Panc1 (cell line): ENCODE measurements around the gene PRPF39. TPM values are rescaled to one million over a fixed set of nuclear protein-coding genes. Genes with fewer than 3 reads are reported as not detected.

Source experiments
- ATAC-seq: fragments of 200-7000 bp; cut with Tn5 transposase; 2 replicates; pipeline ENCODE4 v1.9.1; 2020; ENCODE audit warnings: mild to moderate bottlenecking, moderate library complexity
- BruUV-seq: library from RNA; stranded (reverse); fragments of 400-500 nt; replicated peaks from 2 replicates; lab custom pipeline; 2021; lab: Mats Ljungman, UMichigan
- CTCF ChIA-PET: fragments of 300-600 bp; sonication (Branson Sonifier 250); formaldehyde crosslinking; loops from one replicate; lab custom pipeline; 2022; ENCODE audit warnings: antibody characterized with exemption; lab: Charles Lee
- POLR2A ChIA-PET: fragments of 300-600 bp; sonication (Branson Sonifier 250); formaldehyde crosslinking; loops from one replicate; lab custom pipeline; 2022; ENCODE audit warnings: antibody characterized with exemption; lab: Charles Lee
- DNase-seq: peaks from one replicate; pipeline ENCODE4 v3.0.0-alpha.2; 2010; ENCODE audit warnings: low read depth, low spot score
- H3K27ac ChIP-seq: 2 replicates; pipeline ENCODE4 v1.5.1; 2011; ENCODE audit warnings: mild to moderate bottlenecking, low read length, inconsistent platforms
- H3K27me3 ChIP-seq: fragments of 200-500 bp; sonication (Bioruptor generic); 2 replicates; pipeline ENCODE4 v1.6.0; 2014; ENCODE audit warnings: low read length, inconsistent platforms; ENCODE audit not compliant: control insufficient read depth, insufficient read depth
- H3K36me3 ChIP-seq: fragments of 200-500 bp; sonication (Bioruptor generic); 2 replicates; pipeline ENCODE4 v1.5.1; 2014; ENCODE audit warnings: inconsistent platforms, mild to moderate bottlenecking, low read length, moderate library complexity; ENCODE audit not compliant: control insufficient read depth, insufficient read depth
- H3K4me1 ChIP-seq: 2 replicates; pipeline ENCODE4 v1.5.1; 2011; ENCODE audit warnings: inconsistent platforms, mild to moderate bottlenecking, low read length, moderate library complexity; ENCODE audit not compliant: control insufficient read depth, insufficient read depth
- H3K4me3 ChIP-seq, 2 experiments: 2 replicates each; pipeline ENCODE4 v1.5.1; 2011 to 2012; ENCODE audit warnings: low read depth in 2 of 2, low read length in 2 of 2, mild to moderate bottlenecking in 2 of 2, inconsistent platforms in 1 of 2, moderate library complexity in 1 of 2
- H3K9me3 ChIP-seq: fragments of 200-500 bp; sonication (Bioruptor generic); 2 replicates; pipeline ENCODE4 v1.5.1; 2014; ENCODE audit warnings: low read depth, mild to moderate bottlenecking, inconsistent platforms, low read length, moderate library complexity; ENCODE audit not compliant: control insufficient read depth, insufficient read depth
- POLR2AphosphoS5 ChIP-seq: IDR thresholded peaks from 2 replicates; pipeline ENCODE4 v1.6.1; 2012; ENCODE audit warnings: mild to moderate bottlenecking, low read depth, low read length, moderate library complexity
- SIN3A ChIP-seq: IDR thresholded peaks from 2 replicates; pipeline ENCODE4 v1.6.1; 2012; ENCODE audit warnings: low read depth, mild to moderate bottlenecking, low read length, moderate library complexity, borderline replicate concordance; ENCODE audit not compliant: insufficient read depth
- TCF7L2 ChIP-seq: IDR thresholded peaks from 2 replicates; pipeline ENCODE4 v1.6.1; 2011; ENCODE audit warnings: mild to moderate bottlenecking, low read depth, low read length, inconsistent platforms
- in situ Hi-C: cut with HindIII; loops from 2 replicates; pipeline ENCODE4 v1.10.0; 2016; ENCODE audit warnings: low sequenced_read_pairs, low pct_unique_long_range_greater_than_20kb
- intact Hi-C: fragments of 100-400 bp; cut with micrococcal nuclease; formaldehyde crosslinking; loops from one replicate; pipeline ENCODE4 v1.10.0; 2022; ENCODE audit not compliant: unreplicated experiment
- total RNA-seq: library from RNA; stranded (reverse); gene quantifications from one replicate; pipeline ENCODE4 v1.2.1, GENCODE V29; 2021; ENCODE audit not compliant: unreplicated experiment
- TF ChIP-seq, protein P1 (sequence below), 2 experiments: IDR thresholded peaks; 2 replicates each; pipeline ENCODE4 v1.6.1; 2011 to 2012; ENCODE audit warnings: low read depth in 2 of 2, control low read depth in 1 of 2, low read length in 1 of 2, mild to moderate bottlenecking in 1 of 2, moderate library complexity in 1 of 2; ENCODE audit not compliant: insufficient read depth in 1 of 2
- TF ChIP-seq, protein P2 (sequence below): fragments of 450-650 bp; IDR thresholded peaks from 2 replicates; pipeline ENCODE4 v1.5.1; 2017; ENCODE audit warnings: mild to moderate bottlenecking

The PRPF39 gene
- total RNA-seq, 1 experiment from 2014 or later = 30.7 TPM

DNA sequence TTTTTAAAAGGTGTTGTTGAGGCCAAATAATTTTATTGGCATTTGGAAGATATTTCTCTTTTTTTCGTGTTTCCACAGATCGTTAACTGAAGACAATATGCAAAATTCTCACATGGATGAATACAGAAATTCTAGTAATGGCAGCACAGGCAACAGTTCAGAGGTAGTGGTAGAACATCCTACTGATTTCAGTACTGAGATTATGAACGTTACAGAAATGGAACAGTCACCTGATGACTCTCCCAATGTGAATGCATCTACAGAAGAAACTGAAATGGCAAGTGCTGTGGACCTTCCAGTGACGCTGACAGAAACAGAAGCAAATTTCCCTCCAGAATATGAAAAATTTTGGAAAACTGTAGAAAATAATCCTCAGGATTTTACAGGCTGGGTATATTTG is 11.2 kb downstream of the PRPF39 start:
- intact Hi-C loops (no loop called here), in situ Hi-C loops (no loop called here)
- no TSS peak for BruUV-seq
- Histone ChIP-seq H3K27ac (no peak overlapping the region), H3K27me3 (no peaks in the 10 kb centered on the region), H3K9me3 (no peaks in the 10 kb centered on the region), H3K4me3 (no peak overlapping the region), H3K36me3 (peaks cover 21% of the 10 kb centered on the region), H3K4me1 (no peaks in the 10 kb centered on the region)
- DNase-seq (no peak), ATAC-seq (no peak)
- no peak for TF ChIP-seq POLR2AphosphoS5
- TF ChIP-seq TCF7L2 = no peak
- TF ChIP-seq, protein P1, sequence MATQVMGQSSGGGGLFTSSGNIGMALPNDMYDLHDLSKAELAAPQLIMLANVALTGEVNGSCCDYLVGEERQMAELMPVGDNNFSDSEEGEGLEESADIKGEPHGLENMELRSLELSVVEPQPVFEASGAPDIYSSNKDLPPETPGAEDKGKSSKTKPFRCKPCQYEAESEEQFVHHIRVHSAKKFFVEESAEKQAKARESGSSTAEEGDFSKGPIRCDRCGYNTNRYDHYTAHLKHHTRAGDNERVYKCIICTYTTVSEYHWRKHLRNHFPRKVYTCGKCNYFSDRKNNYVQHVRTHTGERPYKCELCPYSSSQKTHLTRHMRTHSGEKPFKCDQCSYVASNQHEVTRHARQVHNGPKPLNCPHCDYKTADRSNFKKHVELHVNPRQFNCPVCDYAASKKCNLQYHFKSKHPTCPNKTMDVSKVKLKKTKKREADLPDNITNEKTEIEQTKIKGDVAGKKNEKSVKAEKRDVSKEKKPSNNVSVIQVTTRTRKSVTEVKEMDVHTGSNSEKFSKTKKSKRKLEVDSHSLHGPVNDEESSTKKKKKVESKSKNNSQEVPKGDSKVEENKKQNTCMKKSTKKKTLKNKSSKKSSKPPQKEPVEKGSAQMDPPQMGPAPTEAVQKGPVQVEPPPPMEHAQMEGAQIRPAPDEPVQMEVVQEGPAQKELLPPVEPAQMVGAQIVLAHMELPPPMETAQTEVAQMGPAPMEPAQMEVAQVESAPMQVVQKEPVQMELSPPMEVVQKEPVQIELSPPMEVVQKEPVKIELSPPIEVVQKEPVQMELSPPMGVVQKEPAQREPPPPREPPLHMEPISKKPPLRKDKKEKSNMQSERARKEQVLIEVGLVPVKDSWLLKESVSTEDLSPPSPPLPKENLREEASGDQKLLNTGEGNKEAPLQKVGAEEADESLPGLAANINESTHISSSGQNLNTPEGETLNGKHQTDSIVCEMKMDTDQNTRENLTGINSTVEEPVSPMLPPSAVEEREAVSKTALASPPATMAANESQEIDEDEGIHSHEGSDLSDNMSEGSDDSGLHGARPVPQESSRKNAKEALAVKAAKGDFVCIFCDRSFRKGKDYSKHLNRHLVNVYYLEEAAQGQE (IDR thresholded peaks at IDR 0.05; ENCODE audit: insufficient read depth in 1 of 2, low read depth in 2 of 2, low read length in 1 of 2) = no peak
- no peak for TF ChIP-seq SIN3A
- TF ChIP-seq, protein P2, sequence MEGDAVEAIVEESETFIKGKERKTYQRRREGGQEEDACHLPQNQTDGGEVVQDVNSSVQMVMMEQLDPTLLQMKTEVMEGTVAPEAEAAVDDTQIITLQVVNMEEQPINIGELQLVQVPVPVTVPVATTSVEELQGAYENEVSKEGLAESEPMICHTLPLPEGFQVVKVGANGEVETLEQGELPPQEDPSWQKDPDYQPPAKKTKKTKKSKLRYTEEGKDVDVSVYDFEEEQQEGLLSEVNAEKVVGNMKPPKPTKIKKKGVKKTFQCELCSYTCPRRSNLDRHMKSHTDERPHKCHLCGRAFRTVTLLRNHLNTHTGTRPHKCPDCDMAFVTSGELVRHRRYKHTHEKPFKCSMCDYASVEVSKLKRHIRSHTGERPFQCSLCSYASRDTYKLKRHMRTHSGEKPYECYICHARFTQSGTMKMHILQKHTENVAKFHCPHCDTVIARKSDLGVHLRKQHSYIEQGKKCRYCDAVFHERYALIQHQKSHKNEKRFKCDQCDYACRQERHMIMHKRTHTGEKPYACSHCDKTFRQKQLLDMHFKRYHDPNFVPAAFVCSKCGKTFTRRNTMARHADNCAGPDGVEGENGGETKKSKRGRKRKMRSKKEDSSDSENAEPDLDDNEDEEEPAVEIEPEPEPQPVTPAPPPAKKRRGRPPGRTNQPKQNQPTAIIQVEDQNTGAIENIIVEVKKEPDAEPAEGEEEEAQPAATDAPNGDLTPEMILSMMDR = no peak
- CTCF ChIA-PET = no interaction called here
- POLR2A ChIA-PET = no interaction called here

DNA sequence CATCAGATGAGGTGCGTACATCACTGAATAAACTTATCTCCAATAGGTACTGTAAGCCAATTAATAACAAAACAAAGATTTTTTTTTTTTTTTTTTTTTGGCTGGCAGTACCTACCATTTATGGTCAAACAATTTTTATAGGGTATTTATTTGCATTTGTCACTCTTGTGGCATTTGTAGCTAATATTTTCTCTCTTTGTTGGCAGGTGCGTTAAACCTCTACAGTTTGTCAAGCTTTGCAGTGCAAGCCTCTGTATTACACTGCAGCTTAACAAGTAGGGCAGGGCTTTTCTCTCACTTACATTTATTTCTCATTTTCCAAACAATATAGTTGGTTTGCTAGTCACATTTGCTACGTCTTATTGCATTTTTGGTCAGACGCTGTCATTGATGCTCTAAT is 12.3 kb downstream of the PRPF39 start:
- TSS peak; percentile 6 for BruUV-seq
- ChIA-PET CTCF (no interaction called here), POLR2A (no interaction called here)
- H3K4me1 ChIP-seq = no peaks in the 10 kb centered on the region
- intact Hi-C loops = no loop called here
- DNase-seq = no peak
- no peaks in the 10 kb centered on the region for H3K27me3 ChIP-seq
- H3K36me3 ChIP-seq = peaks cover 23% of the 10 kb centered on the region
- ATAC-seq = no peak
- no peak overlapping the region for H3K4me3 ChIP-seq
- in situ Hi-C loops = no loop called here
- TF ChIP-seq, protein P2 = no peak
- TF ChIP-seq SIN3A = no peak
- TF ChIP-seq, protein P1 (IDR thresholded peaks at IDR 0.05; ENCODE audit: insufficient read depth in 1 of 2, low read depth in 2 of 2, low read length in 1 of 2) = no peak
- no peak for TF ChIP-seq POLR2AphosphoS5
- no peak for TF ChIP-seq TCF7L2
- no peaks in the 10 kb centered on the region for H3K9me3 ChIP-seq
- H3K27ac ChIP-seq = no peak overlapping the region
